GM18511 (cell line): ENCODE measurements around the gene UPK3B.
"Not testable (repeated sequence)": the region's sequence is repeated elsewhere in the genome, so short reads cannot be mapped to it uniquely, and the experiment has no call there.

Experiments used
- ATAC-seq: cut with Tn5 transposase; IDR thresholded peaks from one replicate; pipeline ENCODE4 v1.9.1; 2021; ENCODE audit warnings: mild to moderate bottlenecking, moderate library complexity; ENCODE audit not compliant: unreplicated experiment

UPK3B gene

DNA sequence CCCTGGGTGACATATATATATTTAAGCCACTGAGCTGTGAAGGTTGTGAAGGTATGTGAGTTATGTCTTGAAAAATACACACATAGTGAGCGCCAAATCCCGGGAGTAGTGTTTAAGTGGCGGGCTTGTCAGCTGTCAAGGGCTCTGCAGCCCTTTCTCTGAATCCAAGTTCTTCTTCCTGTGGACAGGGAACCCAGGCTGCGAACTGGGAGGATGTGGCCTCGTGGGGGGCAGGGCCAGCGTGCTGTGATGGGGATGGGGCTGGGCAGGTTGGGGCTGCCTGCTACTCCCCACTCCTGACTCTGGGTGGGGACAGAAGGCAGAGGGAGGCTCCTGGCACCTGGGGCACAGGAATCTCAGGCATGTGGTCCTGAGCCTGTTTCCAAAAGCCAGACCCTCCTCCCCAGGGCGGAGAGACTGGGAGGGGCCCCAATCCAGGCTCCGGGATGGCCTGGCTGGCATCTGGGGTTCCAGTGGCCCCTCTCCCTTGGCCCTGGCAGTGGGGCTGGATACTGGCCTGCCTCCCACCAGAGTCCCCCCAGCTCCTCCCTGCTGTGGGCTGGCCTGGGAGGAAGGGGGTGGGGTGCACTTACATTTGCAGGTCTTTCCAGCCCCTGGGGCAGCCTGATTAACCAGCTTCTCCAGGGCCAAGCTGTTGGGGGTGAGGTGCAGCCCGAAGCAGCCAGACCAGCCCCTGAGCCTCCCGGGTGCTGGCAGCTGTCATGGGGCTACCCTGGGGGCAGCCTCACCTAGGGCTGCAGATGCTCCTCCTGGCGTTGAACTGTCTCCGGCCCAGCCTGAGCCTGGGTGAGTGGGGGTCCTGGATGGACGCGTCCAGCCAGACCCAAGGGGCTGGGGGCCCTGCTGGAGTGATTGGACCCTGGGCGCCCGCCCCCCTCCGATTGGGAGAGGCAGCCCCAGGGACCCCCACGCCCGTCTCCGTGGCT is at the start of gene UPK3B:
Gene UPK3B (plus strand): TSS at position 622 of the 947 bp plus-strand sequence. CDS start 101 bp downstream, at position 723.
- ATAC-seq: no peak

DNA sequence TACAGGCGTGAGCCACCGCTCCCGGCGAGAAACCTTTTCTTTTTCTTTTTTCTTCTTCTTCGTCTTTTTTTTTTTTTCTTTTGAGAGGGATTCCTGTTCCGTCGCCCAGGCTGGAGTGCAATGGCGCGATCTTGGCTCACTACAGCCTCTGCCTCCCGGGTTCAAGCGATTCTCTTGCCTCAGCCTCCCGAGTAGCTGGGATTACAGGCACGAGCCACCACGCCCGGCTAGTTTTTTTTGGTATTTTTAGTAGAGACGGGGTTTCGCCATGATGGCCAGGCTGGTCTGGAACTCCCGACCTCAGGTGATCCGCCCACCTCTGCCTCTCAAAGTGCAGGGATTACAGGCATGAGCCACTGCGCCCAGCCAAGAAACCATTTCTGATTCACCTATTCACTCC is 49.6 kb upstream of the UPK3B start:
- not testable (repeated sequence) for ATAC-seq

DNA sequence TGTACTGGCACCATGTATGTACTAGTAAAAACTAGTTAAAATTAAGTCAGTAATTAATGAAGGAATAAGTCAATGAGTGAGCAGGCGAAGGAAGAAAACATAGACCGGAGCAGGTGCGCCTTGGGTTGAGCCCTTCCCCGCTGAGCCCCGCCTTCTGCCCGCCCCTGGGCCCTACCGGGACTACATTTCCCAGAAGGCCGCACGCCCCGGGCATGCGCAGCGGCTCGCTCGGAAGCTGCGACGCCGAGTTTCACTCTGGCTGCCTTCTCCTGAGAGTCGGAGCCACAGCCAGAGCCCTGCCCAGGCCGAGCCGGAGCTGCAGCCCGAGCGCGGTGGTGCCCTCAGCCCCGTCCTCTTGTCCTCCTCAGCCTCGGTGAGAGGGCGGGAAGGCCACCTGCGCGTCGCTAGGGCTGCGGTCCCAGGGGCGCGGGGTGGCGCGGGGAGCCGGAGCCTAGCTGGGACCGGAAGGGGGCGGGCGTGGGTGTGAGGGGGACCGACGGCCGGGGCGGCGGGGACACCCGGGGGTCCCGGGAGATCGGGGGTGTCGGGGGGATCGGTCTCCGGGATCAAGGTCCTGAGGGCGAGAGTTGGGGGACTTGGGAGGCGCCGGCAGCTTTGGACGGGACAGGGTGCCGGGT is 48.8 kb upstream of the UPK3B start, which contains the start of gene DTX2:
Gene DTX2 (plus strand): TSS at position 246 of the 638 bp plus-strand sequence. CDS start 18,801 bp downstream, outside the sequence.
- ATAC-seq: peak; percentile 97

DNA sequence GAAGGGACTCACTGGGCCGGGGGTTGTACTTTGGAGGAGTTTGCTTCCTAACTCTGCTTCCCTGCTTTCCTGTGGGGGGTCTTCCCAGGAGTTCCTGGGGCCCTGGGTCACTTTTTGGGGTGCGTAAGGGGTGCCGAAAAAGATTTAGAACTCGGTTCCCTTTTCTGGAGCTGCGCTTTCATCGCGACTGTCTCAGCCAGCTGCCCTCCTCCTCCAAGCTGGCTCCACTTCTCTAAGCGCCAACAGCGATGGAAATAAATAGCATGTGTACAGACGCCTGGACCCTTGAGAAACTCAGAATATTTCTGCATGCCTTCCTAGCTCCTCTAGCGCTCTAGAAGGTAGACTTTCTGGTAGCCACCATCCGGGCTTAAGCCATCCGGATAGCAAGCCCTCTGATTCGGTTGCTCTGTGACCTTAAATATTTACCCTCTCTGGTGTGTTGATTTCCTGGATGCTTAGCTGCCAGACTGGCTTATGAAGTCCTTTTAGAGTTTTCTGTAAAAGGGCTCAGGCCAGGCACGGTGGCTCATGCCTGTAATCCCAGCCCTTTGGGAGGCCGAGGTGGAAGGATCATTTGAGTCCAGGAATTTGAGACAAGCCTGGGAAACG is 48.0 kb upstream of the UPK3B start:
- ATAC-seq: peak; percentile 16

DNA sequence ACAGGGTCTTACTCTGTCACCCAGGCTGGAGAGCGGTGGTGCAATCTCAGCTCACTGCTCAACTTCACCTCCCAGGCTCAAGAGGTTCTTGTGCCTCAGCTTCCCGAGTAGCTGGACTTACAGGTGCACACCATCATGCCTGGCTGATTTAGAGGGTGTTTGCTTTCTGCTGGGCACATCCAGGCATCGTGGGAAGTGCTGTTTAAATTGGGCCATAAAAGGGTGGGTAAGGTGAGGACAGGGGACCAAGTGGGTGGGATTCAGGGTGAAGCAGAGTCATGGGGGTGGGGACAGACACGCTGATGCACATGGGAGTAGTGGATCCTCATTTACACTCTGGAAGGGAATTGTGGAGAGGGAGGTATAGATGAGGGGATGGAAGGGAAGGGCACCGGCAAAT is 45.4 kb upstream of the UPK3B start:
- not testable (repeated sequence) for ATAC-seq

DNA sequence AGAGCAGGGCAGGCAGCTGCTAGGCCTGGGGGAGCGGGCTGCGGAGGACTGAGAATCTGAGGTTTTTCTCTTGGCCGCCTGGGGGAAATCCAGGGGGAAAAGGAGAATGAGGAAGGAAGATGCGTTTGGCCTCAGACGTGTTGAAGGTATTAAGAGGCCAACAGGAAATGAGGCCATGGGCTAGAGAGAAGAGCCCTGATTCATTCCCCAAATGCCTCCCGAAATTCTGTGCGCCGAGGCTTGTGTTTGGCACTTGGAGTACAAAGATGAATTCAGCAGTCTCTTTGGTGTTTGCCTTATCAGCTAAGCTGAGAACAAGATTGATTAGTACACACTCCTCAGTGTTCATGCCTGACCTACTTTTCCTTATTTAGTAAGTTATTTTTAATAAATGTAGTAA is 44.4 kb upstream of the UPK3B start:
- ATAC-seq: not testable (repeated sequence)

DNA sequence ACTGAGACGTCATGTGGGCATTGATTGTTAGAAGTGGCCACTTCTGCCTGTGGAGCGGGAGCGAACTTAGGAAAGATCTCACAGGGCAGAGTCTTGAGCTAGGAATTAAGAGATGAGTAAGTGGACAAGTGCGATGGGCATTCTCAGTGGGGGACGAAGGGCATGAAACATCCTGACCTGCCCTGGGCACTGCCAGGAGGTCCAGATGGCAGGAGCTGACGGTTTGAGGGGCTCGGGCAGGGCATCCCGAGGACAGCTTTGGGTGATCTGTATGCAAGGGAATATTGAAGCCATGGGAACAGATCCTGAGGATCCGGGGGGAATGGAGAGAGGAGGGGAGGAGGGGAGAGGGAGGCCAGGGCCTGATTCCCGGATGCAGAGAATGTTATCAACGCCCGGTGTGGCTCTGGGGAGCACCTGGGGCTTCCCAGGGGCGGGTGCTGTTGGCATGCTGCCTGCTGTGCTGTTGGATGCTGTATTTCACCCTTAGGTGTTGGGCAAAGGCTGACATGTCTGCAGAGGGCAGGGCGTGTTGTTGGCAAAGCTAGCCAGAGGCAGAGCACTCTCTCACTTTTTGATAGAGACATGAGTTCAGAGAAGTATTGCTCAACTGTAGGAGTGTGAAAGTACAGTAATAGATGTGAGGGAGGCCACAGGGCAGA is 42.5 kb upstream of the UPK3B start:
- not testable (repeated sequence) for ATAC-seq

DNA sequence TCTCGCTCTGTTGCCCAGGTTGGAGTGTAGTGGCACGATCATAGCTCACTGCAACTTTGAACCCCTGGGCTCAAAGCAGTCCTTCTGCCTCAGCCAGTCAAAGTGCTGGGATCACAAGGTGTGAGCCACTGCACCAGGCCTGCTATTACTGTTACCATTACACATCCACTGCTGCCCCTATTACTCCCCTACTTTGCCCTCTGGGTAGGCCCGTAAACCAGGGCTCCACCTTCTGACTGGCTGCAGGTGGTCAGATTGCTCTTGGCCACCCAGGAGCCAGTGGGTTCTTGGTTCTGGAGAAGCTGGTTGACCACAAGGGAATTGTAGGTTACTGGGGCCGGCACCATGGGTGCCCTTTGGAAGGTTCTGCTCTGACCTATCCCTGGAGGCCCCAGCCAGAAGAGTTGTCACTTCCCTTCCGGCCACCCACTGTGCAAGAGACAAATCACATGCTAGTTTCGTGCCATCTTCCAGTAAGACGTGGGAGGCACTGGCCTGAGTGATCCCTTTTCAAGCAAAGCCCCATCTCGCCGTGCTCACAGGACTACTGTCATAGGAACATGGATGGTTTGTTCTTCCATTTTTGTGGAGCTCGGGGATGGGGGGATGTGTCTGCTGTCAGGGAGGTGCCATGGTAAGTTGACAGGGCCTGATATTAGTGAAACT is 38.7 kb upstream of the UPK3B start:
- ATAC-seq: not testable (repeated sequence)

DNA sequence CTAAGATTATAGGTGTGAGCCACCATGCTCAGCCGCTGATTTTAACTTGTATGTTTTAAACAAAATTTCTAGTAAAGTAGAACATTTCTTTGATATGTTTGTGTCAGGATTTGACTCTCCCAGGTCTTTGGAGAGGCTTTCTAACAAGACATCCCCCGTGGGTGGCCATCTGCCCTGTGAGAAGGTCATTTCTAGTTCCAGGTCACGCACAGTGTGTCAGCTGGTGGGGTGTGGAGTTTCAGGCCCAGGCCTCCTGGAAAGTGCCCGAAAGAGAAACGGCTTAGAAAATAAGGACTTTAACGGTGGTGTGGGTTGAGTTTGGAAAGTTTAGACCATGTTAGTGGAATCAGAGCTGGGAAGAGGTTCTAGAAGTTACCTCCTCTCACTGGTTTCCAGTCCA is 37.3 kb upstream of the UPK3B start:
- ATAC-seq: not testable (repeated sequence)

DNA sequence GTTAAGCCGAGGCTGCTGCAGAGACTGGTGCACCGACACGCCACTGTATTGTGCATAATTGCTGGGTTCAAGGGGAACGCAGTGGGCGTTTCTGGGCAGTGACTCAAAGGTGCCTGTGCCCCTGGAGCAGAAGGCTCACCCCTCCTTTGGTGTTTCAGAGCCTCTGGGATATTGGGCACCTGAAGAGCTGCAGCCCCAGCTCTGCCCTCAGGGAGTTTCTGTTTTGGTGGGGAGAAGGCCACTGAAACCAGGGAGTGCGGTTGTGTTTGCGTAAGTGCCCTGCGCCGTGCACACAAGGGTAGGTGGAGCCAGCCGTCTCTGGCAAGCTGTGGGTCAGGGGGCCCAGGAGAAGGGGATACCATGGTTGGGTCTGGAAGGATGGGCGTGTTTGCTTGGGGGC is 34.1 kb upstream of the UPK3B start:
- not testable (repeated sequence) for ATAC-seq

DNA sequence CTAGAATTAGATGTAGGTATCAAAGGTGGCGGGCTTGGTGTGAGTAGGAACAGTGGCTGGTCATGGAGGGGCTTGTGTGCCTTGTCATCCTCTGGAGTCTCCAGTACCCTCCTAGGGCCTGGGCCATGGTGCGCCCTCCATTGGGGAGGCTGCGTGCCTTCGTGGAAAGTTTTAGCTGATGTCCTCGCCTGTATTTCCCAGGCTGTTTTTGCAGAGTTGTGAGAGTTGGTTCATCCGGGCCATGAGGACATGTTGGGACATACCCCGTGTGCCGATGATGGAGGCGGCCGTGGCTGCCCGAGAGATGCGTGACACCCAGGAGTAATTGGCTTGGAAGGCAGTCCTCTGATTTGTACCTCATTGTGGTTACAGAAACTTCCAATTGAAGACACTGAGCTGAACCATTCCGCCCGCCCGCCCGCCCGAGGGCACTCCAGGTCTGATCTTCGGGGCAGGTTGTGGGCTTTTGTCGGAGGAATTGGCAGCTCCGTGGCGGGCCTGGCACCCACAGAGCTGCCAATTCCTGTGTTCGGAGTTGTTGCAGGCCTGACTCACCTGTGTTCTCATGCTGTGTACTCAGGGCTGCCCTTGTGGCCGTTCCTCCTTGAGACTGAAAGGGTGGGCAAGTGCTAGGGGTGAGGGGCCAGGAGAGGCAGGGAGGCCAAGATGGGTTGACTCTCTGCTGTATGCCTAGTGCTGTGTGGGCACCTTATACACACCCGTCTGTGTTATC is 33.4 kb upstream of the UPK3B start:
- not testable (repeated sequence) for ATAC-seq

DNA sequence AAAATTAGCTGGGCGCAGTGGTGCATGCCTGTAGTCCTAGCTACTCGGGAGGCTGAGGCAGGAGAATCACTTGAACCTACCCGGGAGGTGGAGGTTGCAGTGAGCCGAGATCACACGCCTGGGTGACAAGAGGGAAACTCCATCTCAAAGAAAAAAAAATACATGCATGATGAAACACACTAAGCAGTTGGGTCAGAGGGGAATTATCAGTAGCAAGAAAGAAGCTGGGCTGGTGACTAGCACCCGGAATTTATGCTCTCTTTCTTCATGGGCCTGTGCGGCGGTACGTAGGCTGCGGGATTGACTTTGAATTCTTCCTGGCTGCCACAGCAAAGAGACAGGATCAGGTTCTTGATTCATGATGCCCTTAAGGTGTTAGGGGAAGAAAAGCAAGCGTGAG is 30.7 kb upstream of the UPK3B start:
- not testable (repeated sequence) for ATAC-seq

DNA sequence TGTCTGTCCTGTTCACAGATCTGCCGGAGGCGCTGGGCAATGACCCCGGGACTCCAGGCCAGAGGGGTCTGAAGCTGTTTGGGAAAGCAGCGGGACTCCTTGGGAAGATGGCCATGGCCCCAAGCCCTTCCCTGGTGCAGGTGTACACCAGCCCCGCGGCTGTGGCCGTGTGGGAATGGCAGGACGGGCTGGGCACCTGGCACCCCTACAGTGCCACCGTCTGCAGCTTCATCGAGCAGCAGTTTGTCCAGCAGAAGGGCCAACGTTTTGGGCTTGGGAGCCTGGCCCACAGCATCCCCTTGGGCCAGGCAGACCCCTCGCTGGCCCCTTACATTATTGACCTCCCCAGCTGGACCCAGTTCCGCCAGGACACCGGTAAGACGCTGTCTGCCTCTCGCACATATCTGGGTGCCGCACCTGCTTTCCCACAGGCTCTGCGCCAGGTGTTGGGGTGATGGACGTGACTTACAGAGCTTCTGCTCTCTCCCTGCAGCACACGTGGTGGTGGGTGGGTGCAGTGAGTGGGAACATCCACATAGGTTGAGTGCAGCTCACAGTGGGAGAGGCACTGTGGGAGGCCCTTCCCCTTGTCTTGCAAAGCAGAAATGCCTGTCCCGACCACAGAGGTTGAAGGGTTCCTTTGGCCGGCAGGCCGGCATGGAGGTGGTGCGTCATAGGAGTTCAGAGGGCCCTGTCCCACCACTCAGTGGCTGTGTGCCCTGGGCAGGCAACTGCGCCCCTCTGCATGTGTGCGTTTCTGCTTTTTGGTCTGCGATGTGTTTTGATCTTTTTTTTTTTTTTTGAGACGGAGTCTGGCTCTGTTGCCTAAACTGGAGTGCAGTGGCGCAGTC is 29.7 kb upstream of the UPK3B start:
- not testable (repeated sequence) for ATAC-seq

DNA sequence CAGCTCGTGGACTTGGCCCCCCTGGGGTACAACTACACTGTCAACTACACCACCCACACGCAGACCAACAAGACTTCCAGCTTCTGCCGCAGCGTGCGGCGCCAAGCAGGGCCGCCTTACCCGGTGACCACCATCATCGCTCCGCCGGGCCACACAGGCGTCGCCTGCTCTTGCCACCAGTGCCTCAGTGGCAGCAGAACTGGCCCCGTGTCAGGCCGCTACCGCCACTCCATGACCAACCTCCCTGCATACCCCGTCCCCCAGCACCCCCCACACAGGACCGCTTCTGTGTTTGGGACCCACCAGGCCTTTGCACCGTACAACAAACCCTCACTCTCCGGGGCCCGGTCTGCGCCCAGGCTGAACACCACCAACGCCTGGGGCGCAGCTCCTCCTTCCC is 27.7 kb upstream of the UPK3B start:
- ATAC-seq: not testable (repeated sequence)

DNA sequence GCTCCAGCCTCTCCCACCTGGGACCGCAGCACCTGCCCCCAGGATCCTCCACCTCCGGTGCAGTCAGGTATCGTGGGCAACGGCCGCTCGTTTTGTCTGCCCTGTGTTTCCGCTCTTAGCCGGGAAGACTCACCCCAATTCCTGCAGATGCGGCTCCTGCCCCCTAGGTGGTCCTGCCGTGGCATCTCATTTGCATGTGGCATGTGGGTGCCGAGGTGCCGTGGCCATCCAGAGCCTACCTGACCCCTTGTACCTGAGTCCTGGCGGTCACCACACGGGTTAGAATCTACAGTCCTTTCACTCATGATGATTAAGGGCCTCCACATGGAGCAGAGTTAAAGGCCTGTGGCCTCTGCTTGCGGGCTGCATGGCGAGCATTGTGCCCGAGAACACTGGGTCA is 27.3 kb upstream of the UPK3B start:
- ATAC-seq: not testable (repeated sequence)

DNA sequence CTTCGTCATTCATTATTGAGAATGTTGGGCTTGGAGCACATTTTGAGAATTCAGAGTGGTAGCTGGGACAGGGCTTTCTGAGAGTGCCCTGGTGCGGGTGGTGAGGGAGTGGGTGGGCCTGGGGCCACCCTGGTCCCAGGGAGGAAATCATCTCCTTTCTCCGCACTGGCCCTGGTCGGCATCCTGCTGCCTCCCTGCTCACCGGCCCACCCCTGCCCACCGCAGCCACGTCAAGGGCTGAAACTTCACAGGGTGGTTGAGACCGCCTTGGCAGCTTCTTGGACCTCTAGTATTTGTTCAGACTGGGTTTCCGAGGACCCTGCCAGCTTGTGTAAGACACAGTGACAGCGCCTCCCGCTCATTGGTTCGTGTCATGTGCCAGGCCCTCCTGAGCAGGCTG is 25.9 kb upstream of the UPK3B start:
- ATAC-seq: not testable (repeated sequence)

DNA sequence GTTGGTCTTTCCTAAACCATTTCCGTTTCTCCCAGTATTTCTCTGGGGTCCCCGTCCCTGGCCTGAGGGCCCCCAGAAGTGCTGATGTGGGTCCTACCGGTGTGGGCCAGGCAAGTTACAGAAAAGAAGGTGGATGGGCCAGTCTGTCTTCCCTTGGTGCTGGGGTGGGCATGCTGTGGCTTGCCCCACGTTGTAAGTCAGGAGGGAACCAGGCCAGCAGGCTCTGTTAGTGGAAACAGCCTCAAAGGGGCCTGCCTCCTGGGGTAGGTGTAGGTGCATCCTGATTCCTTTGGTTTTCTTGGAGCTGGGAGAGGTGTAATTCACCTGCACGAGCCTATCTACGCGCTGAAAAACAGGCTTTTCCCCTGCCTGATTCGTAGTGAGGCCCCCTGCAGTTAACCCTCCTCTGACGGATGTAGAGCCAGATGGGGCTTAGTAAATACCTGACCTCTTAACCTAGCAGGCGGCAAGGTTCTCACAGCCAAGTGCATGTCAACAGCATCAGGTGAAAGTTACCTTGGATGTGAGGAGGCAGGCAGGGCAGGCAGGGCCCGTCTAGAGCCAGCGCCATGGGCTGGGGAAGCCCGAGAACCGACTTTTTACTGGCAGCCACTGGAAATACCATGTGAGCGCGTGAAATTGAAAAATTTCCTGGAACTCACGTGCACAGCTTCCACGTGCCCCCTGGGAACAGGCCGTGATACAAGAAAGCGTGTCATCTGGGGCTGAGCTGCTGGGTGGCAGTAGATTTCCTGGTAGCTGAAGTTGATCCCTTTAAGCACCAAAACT is 24.3 kb upstream of the UPK3B start:
- ATAC-seq: peak; percentile 29

DNA sequence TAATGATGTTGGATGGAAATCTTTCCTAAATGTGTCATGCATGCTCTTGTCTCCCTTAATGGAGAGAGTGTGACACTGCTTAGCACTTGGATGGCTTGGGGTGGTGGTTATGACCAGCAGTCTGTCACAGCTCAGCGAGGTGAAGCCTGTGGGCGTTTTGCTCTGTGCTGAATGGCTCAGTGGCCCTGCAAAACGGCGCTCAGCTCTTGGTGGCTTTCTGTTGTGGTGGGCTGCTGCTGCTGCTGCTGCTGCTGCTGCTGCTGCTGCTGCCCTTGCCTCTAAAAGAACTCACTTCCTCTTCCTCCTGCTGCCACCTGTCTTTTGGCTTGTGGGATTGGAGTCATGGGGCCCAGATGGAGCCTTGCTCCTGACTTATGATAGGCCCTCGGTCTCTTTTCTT is 23.7 kb upstream of the UPK3B start:
- peak; percentile 99 for ATAC-seq
